NCI-H526 (cell line): ENCODE data around the gene RAB40C.

Experiments used
- DNase-seq, 2 experiments: peaks; one replicate each; lab custom pipeline; 2025; lab: John Stamatoyannopoulos, UW

RAB40C gene

GRCh38 chr16:646679-647172 is 56.9 kb downstream of the RAB40C start:
- DNase-seq = no peak

DNA sequence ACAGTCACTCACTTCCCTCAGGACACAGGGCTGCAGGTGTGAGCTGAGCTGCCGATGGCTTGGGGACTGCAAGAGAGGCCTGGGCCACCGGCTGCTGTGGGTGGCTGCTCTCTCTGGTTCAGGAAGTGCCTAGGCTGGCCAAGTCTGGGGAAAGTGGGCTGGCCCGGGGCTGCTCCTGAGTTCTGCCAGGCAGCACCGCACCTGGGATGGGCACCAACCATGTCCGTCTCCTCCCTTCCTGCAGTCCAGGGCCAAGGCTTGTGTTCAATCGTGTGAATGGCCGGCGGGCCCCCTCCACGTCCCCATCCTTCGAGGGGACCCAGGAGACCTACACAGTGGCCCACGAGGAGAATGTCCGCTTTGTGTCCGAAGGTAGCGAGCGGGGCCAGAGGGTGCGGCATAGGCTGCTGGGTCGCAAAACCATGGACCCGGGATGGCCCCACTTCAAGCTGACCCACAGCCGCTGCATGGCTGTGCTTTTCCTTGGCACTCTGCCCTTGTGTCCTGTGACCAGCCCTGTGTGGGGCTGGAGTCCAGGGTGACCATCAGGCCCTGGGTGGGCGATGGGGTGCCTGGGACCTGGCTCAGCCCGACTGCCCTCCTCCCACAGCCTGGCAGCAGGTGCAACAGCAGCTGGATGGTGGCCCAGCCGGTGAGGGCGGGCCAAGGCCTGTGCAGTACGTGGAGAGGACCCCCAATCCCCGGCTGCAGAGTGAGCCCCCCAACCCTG is 57.5 kb downstream of the RAB40C start:
- DNase-seq = no peak

GRCh38 chr16:648071-648780 is 58.4 kb downstream of the RAB40C start:
- DNase-seq = peak in 1 of 2 experiments; percentile 71

DNA sequence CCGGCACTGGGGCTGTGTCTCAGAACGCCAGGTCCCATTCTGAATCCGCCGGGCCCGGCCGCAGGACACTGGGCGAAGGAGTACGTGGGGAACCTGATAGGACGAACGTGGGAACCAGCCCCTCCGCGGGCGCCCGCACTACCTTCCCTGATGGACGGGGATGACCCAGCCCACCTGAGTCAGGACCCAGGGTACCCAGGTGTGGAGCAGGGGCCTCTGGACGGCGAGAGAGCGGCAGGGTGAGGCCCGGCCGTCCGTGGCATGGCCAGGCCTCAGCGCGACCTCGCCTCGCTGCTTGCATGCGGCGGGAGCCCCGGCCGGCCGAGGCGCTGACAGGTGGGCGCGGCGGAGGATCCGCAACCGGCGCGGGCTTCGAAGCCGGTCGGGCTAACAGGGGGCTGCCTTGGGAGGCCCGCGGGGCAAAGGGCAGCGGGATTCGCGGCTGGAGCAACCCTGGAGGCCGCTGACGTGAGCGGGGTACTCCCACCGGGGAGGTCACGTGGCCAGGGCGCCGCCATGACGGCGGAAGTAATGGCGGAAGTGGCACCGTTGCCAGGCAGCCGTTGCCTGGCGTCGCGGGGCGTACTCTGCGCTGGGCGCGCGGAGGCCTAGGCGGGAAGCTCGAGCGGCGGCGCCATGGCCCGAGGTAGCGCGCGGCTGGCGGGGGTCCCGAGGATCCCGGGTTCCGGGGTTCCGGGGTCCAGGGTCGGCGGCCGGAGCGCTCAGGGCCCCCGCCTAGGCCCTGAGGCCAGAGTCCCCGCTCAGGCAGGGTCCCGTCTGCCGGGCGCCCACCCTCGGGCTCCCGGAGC is 59.1 kb downstream of the RAB40C start, which contains the start of gene WDR90:
Gene WDR90 (plus strand): TSS at position 585 of the 809 bp plus-strand sequence. CDS start 52 bp downstream, at position 637.
- DNase-seq = peak; percentile 74 to 93

DNA sequence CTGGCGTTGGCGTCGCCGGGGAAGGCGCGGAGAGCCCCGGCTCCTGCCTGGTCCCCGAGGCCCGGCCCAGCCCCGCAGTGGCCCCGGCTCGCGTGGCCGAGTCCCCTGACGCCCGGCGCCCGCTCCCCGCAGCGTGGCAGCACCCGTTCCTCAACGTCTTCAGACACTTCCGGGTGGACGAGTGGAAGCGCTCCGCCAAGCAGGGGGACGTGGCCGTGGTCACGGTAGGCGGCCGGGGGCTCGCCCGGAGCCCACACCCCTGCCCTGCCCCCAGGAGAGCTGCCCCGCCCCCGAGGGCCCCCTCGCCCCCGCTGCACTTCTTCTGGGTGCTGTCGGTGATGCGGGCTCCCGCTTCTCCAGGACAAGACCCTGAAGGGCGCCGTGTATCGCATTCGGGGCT is 59.8 kb downstream of the RAB40C start:
- peak in 1 of 2 experiments; percentile 20 for DNase-seq

GRCh38 chr16:651844-652243 is 62.0 kb downstream of the RAB40C start:
- DNase-seq = no peak

DNA sequence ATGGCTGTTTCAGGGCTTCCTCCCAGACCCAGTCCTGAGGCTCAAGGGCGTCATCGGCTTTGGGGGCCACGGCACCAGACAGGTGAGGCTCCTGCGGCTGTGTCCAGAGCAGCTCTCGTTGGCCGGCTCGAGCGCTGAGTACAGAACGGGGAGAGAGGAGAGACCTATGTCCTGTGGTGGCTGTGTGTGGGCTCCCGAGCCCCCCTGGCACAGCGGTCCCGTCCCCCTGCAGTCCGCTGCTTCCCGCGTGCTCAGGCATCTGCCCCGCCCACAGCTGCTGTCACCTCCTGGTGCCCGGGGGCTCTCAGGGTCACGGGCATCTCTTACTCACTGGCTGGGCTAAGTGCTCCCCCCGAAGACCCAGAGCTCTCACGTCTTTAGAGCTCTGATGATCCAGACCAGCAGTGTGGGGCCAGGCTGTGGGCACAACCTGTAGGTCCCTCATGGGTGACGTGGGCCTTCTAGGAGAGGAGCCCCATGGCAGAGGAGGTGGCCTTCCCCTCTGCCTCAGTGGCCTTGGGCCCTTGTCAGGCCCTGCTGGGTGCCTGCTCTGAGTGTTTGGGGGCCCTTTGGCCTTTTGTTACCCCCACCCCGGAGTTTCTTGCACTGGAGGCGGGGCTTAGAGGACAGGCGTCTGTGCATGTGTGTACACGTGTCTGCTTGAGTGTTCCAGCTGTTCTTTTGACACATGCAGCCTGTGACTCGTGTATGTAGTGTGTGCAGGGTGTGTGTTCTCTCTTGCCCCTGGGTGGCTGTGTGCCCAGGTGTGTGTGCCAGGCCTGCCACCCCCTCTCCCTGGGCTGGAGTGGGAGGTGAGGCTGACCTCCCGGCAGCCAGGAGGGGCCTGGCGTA is 62.8 kb downstream of the RAB40C start:
- no peak for DNase-seq

GRCh38 chr16:654034-654433 is 64.2 kb downstream of the RAB40C start:
- DNase-seq = no peak

DNA sequence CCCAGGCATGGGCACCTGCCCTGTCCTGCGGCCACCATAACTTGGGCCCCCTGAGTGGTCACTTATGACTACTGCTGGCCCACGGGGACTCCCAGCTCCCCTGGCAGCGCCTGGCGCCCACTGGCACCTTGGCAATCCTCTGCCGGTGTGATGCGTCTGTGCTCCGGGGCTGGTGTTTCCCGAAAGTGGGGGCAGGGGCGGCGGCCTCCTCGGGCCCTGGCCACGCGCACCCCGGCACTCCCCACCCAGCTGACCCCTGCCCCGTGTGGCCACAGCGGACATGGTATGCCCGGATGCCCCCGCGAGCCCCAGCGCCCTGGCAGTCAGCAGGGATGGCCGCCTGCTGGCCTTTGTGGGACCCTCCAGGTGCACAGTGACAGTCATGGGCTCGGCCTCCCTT is 67.6 kb downstream of the RAB40C start:
- no peak for DNase-seq

DNA sequence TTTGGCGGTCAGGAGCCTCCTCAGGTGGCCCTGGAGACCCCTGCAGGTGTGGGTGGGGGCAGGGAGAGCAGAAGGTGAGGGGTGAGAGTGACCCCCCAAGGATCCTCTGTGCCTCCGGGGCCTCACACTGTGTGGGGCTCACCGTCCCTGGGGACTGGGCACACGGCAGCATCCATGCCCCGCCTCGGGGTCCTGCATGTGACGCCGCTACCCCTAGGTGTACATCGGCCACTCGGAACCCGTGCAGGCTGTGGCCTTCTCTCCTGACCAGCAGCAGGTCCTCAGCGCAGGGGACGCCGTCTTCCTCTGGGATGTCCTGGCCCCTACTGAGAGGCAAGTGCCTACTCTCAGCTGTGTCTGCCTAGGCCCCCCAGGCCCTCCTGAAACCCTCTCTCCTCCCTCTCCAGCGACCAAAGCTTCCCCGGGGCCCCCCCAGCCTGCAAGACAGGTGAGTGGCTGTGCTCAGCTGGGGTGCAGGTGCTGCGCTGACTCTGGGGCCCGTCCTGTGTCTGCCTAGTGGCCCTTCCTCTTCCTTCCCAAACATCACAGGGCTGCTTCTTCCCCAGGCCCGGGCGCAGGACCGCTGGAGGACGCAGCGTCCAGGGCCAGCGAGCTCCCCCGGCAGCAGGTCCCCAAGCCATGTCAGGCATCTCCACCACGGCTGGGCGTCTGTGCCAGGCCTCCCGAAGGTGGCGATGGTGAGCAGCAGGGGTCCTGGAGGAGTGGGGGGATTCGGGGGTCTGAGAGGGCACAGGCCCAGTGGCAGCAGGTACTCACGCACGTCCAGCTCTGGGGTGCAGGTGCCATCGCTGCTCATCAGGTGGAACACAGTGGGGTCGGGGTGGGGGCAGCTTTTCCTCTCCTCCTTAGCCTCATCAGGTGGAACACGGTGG is 69.1 kb downstream of the RAB40C start:
- no peak for DNase-seq

DNA sequence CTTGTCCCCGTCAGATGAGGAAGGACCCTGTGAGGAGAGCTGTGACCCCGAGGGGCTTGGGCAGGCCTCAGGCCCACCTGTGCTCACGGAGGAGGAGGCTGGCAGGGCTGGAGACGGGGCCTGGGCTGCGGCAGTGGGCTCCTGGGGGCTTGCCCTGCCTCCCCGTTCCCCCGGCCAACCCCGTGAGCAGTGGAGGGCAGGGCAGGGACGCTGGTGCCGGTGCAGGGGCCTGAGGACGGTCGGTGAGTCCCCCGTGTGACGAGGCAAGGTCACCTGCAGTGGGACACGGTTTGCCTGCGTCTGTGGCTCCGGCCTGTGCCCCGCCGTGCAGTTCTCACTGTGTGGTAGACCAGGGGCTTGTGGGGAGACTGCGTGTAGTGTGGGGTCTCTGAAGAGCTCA is 69.8 kb downstream of the RAB40C start:
- DNase-seq = no peak

- no peak for DNase-seq
Observed at GRCh38 chr16:660132-660458, 70.2 kb downstream of the RAB40C start.

- peak; percentile 50 to 84 for DNase-seq
Observed at GRCh38 chr16:660459-661183, 70.8 kb downstream of the RAB40C start.

DNA sequence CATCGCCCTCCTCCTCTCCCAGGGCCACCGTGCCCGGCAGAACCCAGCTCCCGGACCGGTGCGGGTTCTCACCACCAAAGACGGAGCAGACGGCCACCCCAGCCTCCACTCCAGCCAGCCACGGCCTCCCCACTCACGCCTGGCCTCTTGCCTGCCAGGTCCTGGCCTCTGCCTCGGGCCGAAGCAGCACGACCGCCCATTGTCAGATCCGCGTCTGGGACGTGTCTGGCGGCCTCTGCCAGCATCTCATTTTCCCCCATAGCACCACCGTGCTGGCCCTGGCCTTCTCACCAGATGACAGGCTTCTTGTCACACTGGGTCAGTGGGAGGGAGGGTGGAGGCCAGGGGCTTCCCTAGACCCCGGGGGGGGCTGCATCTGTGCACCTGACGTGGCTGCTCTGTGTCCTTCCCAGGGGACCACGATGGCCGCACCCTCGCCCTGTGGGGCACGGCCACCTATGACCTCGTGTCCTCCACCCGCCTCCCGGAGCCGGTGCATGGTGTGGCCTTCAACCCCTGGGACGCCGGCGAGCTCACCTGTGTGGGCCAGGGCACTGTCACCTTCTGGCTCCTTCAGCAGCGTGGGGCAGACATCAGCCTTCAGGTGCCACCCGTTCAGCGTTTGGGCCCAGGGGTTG is 71.4 kb downstream of the RAB40C start:
- DNase-seq = no peak

DNA sequence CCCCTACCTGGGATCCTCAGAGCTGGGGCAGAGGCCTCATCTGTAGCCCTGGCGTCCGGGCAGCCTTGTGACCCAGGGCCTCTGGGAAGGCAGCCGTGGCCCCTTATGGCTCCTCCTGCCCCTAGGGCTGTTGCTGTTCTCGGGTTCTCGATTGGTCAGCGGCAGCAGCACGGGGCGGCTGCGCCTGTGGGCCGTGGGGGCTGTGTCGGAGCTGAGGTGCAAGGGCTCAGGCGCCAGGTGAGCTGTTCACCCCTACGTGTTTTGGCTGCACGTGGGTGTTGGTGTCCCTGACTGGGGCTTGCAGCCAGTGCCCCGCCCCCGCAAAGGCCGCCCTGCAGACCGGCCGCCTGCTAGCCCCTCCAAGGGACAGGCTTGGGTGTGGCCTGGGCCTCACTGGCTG is 72.2 kb downstream of the RAB40C start:
- DNase-seq = no peak

- no peak for DNase-seq
Observed at GRCh38 chr16:662597-662996, 72.7 kb downstream of the RAB40C start.

GRCh38 chr16:666572-666971 is 76.7 kb downstream of the RAB40C start:
- no peak for DNase-seq

DNA sequence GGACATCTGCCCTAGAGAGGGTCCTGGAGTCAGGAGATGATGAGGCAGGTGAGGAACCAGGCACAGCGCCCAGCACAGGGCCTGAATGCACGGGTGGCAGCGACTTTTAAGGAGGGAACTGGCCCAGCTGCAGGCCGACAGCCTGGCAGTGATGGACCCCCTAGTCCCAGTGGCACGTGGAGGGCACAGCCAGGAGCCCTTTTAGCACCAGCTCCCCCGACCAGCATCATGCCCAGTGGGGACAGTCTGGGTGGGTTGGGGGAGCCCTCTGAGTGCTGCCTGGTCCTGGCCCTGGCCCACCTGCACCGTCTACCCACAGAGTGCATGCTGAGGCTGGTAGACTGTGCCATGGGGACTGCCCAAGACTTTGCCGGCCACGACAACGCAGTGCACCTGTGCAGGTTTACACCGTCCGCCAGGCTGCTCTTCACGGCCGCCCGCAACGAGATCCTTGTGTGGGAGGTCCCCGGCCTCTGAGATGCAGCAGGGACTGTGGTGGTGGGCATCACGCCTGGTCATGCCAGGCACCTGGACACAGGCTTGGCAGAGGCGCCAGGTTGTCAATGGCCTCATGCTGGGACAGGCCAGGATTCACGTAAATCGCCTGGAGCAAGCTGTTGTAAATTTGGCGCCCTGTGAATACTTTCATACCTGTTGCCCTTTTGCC is 77.4 kb downstream of the RAB40C start:
- DNase-seq = no peak
